GM18505 (cell line): Measurements from ENCODE around the gene KRT6C.
"Not testable (repeated sequence)": the region's sequence is repeated elsewhere in the genome, so short reads cannot be mapped to it uniquely, and the experiment has no call there.

Experiments used
- ATAC-seq: cut with Tn5 transposase; IDR thresholded peaks from one replicate; pipeline ENCODE4 v1.9.1; 2021; ENCODE audit not compliant: unreplicated experiment
- POLR2A ChIP-seq: IDR thresholded peaks from 4 replicates; pipeline ENCODE4 v1.6.1; 2011; ENCODE audit warnings: borderline replicate concordance; ENCODE audit not compliant: insufficient read depth, insufficient read length; ENCODE audit errors: extremely low read depth

KRT6C gene

GRCh38 chr12:52455821-52456220 lies 17.8 kb downstream of the KRT6C start:
- no peak for TF ChIP-seq POLR2A
- ATAC-seq, result no peak

GRCh38 chr12:52454411-52455201 lies 19.0 kb downstream of the KRT6C start:
- ATAC-seq, result no peak
- no peak for TF ChIP-seq POLR2A

GRCh38 chr12:52452101-52452500 lies 21.5 kb downstream of the KRT6C start, which contains the start of gene KRT6B:
TSS of gene KRT6B (minus strand) at chr12:52452146. CDS start at chr12:52452078, 68 bp downstream.
- no peak for ATAC-seq
- no peak for TF ChIP-seq POLR2A

GRCh38 chr12:52448228-52448627 lies 25.4 kb downstream of the KRT6C start:
- no peak for TF ChIP-seq POLR2A
- ATAC-seq, result no peak

GRCh38 chr12:52447196-52447595 lies 26.4 kb downstream of the KRT6C start:
- not testable (repeated sequence) for ATAC-seq

GRCh38 chr12:52446367-52447045 lies 27.1 kb downstream of the KRT6C start:
- ATAC-seq, result no peak
- TF ChIP-seq POLR2A, result no peak

GRCh38 chr12:52445876-52446275 lies 27.7 kb downstream of the KRT6C start:
- no peak for TF ChIP-seq POLR2A
- no peak for ATAC-seq

- no peak for TF ChIP-seq POLR2A
- ATAC-seq, result no peak
Measured at GRCh38 chr12:52444647-52445595, 28.7 kb downstream of the KRT6C start.

- no peak for ATAC-seq
- no peak for TF ChIP-seq POLR2A
Measured at GRCh38 chr12:52443966-52444365, 29.6 kb downstream of the KRT6C start.

- no peak for TF ChIP-seq POLR2A
- ATAC-seq, result no peak
Measured at GRCh38 chr12:52442600-52443061, 31.0 kb downstream of the KRT6C start.

- no peak for TF ChIP-seq POLR2A
- no peak for ATAC-seq
Measured at GRCh38 chr12:52441320-52441911, 32.2 kb downstream of the KRT6C start.

GRCh38 chr12:52440821-52441319 lies 32.7 kb downstream of the KRT6C start:
- no peak for TF ChIP-seq POLR2A
- no peak for ATAC-seq

GRCh38 chr12:52439845-52440244 lies 33.8 kb downstream of the KRT6C start:
- ATAC-seq, result no peak

GRCh38 chr12:52439420-52439819 lies 34.2 kb downstream of the KRT6C start:
- no peak for ATAC-seq

More at GRCh38 chr12:52439845-52440244, 33.8 kb downstream of the KRT6C start:
- TF ChIP-seq POLR2A, result no peak

More at GRCh38 chr12:52439420-52439819, 34.2 kb downstream of the KRT6C start:
- TF ChIP-seq POLR2A, result no peak
